ENCODE measurements around the gene SZRD1.

The SZRD1 gene, protein sequence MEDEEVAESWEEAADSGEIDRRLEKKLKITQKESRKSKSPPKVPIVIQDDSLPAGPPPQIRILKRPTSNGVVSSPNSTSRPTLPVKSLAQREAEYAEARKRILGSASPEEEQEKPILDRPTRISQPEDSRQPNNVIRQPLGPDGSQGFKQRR

DNA sequence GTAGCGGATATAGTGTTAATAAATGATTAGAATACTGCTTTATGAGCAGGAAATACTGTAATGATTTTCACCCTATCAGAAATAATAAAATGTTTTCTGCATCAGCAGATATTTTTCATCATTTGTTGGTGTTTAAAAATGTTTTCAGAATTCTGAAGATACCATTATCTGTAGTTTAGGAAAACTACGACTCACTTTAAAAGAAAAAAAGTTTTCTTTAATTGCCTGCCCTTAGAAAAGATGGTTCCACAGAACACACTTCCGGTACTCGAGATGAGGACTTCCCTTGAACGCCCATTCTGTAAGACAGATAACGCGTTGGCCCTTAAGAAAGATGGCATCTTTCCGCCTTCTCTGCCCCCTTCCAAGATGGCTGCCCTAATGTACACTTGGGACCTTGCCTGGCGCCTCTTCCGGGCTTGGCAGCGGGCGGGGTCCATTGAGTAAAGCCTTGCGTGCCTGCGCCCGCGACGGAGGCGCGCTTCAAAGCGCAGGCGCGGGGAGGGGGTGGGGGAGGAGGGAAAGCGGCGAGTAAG lies at the start of gene SZRD1:
TSS of gene SZRD1 (plus strand) at position 521 of the 536 bp plus-strand sequence. CDS start 16 bp downstream, outside the sequence.
- peak within 1 kb of the TSS; percentile 94 for H3K9ac ChIP-seq (ENCODE audit: low read length)
- peak; percentile 99 for DNase-seq
- H3K36me3 ChIP-seq (replicated peaks; ENCODE audit: insufficient read depth, low read length) = no peaks in the 10 kb centered on the region
- TF ChIP-seq EZH2phosphoT487 (IDR thresholded peaks at IDR 0.05; ENCODE audit: low read length) = no peak
- TF ChIP-seq EZH2 (optimal IDR thresholded peaks at IDR 0.05; ENCODE audit: low read depth, low read length) = no peak
- TF ChIP-seq, protein P1, sequence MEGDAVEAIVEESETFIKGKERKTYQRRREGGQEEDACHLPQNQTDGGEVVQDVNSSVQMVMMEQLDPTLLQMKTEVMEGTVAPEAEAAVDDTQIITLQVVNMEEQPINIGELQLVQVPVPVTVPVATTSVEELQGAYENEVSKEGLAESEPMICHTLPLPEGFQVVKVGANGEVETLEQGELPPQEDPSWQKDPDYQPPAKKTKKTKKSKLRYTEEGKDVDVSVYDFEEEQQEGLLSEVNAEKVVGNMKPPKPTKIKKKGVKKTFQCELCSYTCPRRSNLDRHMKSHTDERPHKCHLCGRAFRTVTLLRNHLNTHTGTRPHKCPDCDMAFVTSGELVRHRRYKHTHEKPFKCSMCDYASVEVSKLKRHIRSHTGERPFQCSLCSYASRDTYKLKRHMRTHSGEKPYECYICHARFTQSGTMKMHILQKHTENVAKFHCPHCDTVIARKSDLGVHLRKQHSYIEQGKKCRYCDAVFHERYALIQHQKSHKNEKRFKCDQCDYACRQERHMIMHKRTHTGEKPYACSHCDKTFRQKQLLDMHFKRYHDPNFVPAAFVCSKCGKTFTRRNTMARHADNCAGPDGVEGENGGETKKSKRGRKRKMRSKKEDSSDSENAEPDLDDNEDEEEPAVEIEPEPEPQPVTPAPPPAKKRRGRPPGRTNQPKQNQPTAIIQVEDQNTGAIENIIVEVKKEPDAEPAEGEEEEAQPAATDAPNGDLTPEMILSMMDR (IDR thresholded peaks at IDR 0.05; ENCODE audit: low read length) = no peak
- peak within 1 kb of the TSS; percentile 66 for H2AFZ ChIP-seq (ENCODE audit: low read length)
- no peaks in the 10 kb centered on the region for H3K27me3 ChIP-seq (replicated peaks; ENCODE audit: insufficient read depth, low read length)
- H3K27ac ChIP-seq (ENCODE audit: low read length) = peak within 1 kb of the TSS; percentile 97
- H3K79me2 ChIP-seq (ENCODE audit: low read length) = peaks cover 44% of the 10 kb centered on the region
- H3K4me3 ChIP-seq (ENCODE audit: low read length) = peak within 1 kb of the TSS; percentile 96
- H3K9me3 ChIP-seq (replicated peaks; ENCODE audit: insufficient read depth, low read length) = no peaks in the 10 kb centered on the region
- H3K4me2 ChIP-seq (ENCODE audit: low read depth, low read length) = peak within 1 kb of the TSS; percentile 85
- H3F3A ChIP-seq (ENCODE audit: insufficient read depth, low read length) = peaks cover 12% of the 10 kb centered on the region
- no peaks in the 10 kb centered on the region for H3K9me2 ChIP-seq (replicated peaks; ENCODE audit: insufficient read depth, low read length)
- H4K20me1 ChIP-seq (ENCODE audit: insufficient read depth, low read length) = peaks cover 15% of the 10 kb centered on the region; the same call in 1 of the 2 replicates
- H3K4me1 ChIP-seq (ENCODE audit: low read length) = peaks cover 6% of the 10 kb centered on the region; the same call in 1 of the 2 replicates

DNA sequence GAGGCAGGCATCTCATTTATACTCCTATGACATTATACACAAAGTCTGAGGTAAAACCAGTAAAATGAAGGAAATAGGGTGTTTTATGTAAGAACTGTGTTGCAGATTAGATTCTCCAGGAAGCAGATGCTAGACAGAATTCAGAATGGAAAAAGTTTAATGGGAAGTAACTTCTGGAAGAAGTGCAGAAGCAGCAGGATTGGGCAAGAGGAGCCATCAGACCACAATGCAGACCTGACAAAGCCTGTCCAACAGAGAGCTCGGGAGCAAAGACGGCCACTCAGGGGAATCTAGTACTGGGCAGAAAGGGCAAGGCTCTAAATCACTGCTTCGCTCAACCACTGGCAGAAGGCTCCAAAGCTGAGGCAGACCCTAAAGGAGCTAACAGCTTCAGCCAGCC lies 48.5 kb upstream of the SZRD1 start:
- H3K27me3 ChIP-seq (replicated peaks; ENCODE audit: insufficient read depth, low read length) = no peaks in the 10 kb centered on the region
- peaks cover 32% of the 10 kb centered on the region for H3K79me2 ChIP-seq (ENCODE audit: low read length)
- no peak overlapping the region for H3K4me3 ChIP-seq (ENCODE audit: low read length)
- H3K9ac ChIP-seq (ENCODE audit: low read length) = no peak overlapping the region
- H3K9me2 ChIP-seq (replicated peaks; ENCODE audit: insufficient read depth, low read length) = no peaks in the 10 kb centered on the region
- TF ChIP-seq, protein P1 (IDR thresholded peaks at IDR 0.05; ENCODE audit: low read length) = no peak
- TF ChIP-seq EZH2 (optimal IDR thresholded peaks at IDR 0.05; ENCODE audit: low read depth, low read length) (no peak), EZH2phosphoT487 (IDR thresholded peaks at IDR 0.05; ENCODE audit: low read length) (no peak)
- no peaks in the 10 kb centered on the region for H4K20me1 ChIP-seq (ENCODE audit: insufficient read depth, low read length)
- no peaks in the 10 kb centered on the region for H3K4me1 ChIP-seq (ENCODE audit: low read length)
- H3K9me3 ChIP-seq (replicated peaks; ENCODE audit: insufficient read depth, low read length) = no peaks in the 10 kb centered on the region
- DNase-seq = no peak
- H3K36me3 ChIP-seq (replicated peaks; ENCODE audit: insufficient read depth, low read length) = peaks cover 3% of the 10 kb centered on the region; the same call in 1 of the 2 replicates
- H3K4me2 ChIP-seq (ENCODE audit: low read depth, low read length) = no peak overlapping the region
- no peaks in the 10 kb centered on the region for H3F3A ChIP-seq (ENCODE audit: insufficient read depth, low read length)
- H3K27ac ChIP-seq (ENCODE audit: low read length) = no peak overlapping the region
- no peak overlapping the region for H2AFZ ChIP-seq (ENCODE audit: low read length)

DNA sequence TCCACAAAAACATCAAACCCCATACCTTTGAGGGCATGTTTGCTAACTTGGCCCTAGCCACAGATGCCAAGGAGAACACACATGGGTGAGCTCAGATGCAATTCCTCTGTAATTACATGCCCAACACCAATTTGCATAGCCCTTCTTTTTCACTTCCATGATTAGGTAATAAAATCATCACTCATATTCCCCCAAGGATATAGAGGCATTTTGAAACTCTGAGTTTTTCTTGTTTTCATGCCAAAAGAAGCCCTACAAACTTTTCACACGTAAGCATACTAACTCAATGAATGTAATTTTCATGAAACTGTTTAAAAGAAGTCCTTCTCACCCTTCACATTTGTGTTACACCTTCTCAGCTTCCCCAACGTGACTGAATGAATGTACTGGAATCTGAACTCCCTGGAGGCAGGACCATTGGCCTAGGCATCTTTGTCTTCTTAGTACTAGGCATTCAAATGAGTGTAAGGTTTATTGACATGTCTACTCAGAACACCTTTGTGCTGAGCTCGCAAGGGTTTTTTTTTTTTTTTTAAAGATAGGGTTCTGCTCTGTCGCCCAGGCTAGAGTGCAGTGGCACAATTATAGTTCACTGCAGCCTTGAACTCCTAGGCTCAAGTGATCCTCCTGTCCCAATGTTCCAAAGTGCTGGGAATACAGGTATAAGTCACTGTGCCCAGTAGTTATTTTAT lies 45.7 kb upstream of the SZRD1 start:
- no peak overlapping the region for H3K4me3 ChIP-seq (ENCODE audit: low read length)
- no peaks in the 10 kb centered on the region for H3K36me3 ChIP-seq (replicated peaks; ENCODE audit: insufficient read depth, low read length)
- H3K9me3 ChIP-seq (replicated peaks; ENCODE audit: insufficient read depth, low read length) = no peaks in the 10 kb centered on the region
- H2AFZ ChIP-seq (ENCODE audit: low read length) = no peak overlapping the region
- no peak overlapping the region for H3K4me2 ChIP-seq (ENCODE audit: low read depth, low read length)
- H3K9ac ChIP-seq (ENCODE audit: low read length) = no peak overlapping the region
- H3K79me2 ChIP-seq (ENCODE audit: low read length) = peaks cover 35% of the 10 kb centered on the region
- no peaks in the 10 kb centered on the region for H3K27me3 ChIP-seq (replicated peaks; ENCODE audit: insufficient read depth, low read length)
- no peak for DNase-seq
- no peaks in the 10 kb centered on the region for H3F3A ChIP-seq (ENCODE audit: insufficient read depth, low read length)
- H4K20me1 ChIP-seq (ENCODE audit: insufficient read depth, low read length) = no peaks in the 10 kb centered on the region
- no peak for TF ChIP-seq EZH2 (optimal IDR thresholded peaks at IDR 0.05; ENCODE audit: low read depth, low read length)
- TF ChIP-seq, protein P1 (IDR thresholded peaks at IDR 0.05; ENCODE audit: low read length) = no peak
- no peak for TF ChIP-seq EZH2phosphoT487 (IDR thresholded peaks at IDR 0.05; ENCODE audit: low read length)
- no peak overlapping the region for H3K27ac ChIP-seq (ENCODE audit: low read length)
- H3K9me2 ChIP-seq (replicated peaks; ENCODE audit: insufficient read depth, low read length) = no peaks in the 10 kb centered on the region
- no peaks in the 10 kb centered on the region for H3K4me1 ChIP-seq (ENCODE audit: low read length)

Measured in MM.1S (cell line).